GM21825 (cell line): ENCODE data around the gene PAIP1.
"Not testable (repeated sequence)": the region's sequence is repeated elsewhere in the genome, so short reads cannot be mapped to it uniquely, and the experiment has no call there.

Source experiments
- ATAC-seq: cut with Tn5 transposase; IDR thresholded peaks from one replicate; pipeline ENCODE4 v1.9.1; 2021; ENCODE audit warnings: mild to moderate bottlenecking, moderate library complexity; ENCODE audit not compliant: unreplicated experiment

PAIP1 gene

GRCh38 chr5:43556857-43557542 is at the start of gene PAIP1:
PAIP1 (minus strand) TSS chr5:43557077; CDS start chr5:43556846, 231 bp downstream.
- peak; percentile 75 for ATAC-seq

GRCh38 chr5:43606351-43606750 is 49.5 kb upstream of the PAIP1 start:
- ATAC-seq: no peak

- no peak for ATAC-seq
Observed at GRCh38 chr5:43604699-43605098, 47.8 kb upstream of the PAIP1 start.

GRCh38 chr5:43603344-43604217 is 46.7 kb upstream of the PAIP1 start:
- ATAC-seq: peak; percentile 51

- peak; percentile 81 for ATAC-seq
Observed at GRCh38 chr5:43602461-43603343, 45.8 kb upstream of the PAIP1 start, which contains the start of gene NNT. NNT (plus strand) TSS chr5:43603180; CDS start chr5:43609196, 6,016 bp downstream.

GRCh38 chr5:43601454-43602260 is 44.8 kb upstream of the PAIP1 start:
- ATAC-seq: peak; percentile 32

GRCh38 chr5:43598927-43599326 is 42.0 kb upstream of the PAIP1 start:
- ATAC-seq: not testable (repeated sequence)

- ATAC-seq: no peak
Observed at GRCh38 chr5:43592363-43592762, 35.5 kb upstream of the PAIP1 start.

- ATAC-seq: no peak
Observed at GRCh38 chr5:43590700-43591099, 33.8 kb upstream of the PAIP1 start.

GRCh38 chr5:43589310-43589709 is 32.4 kb upstream of the PAIP1 start:
- ATAC-seq: no peak

- no peak for ATAC-seq
Observed at GRCh38 chr5:43588842-43589241, 32.0 kb upstream of the PAIP1 start.

- no peak for ATAC-seq
Observed at GRCh38 chr5:43584166-43584699, 27.4 kb upstream of the PAIP1 start.

- no peak for ATAC-seq
Observed at GRCh38 chr5:43583724-43584123, 26.8 kb upstream of the PAIP1 start.

- ATAC-seq: no peak
Observed at GRCh38 chr5:43582082-43583005, 25.5 kb upstream of the PAIP1 start.

GRCh38 chr5:43581398-43581797 is 24.5 kb upstream of the PAIP1 start:
- ATAC-seq: no peak

- ATAC-seq: not testable (repeated sequence)
Observed at GRCh38 chr5:43580402-43581210, 23.7 kb upstream of the PAIP1 start.

- ATAC-seq: no peak
Observed at GRCh38 chr5:43573058-43573457, 16.2 kb upstream of the PAIP1 start.

- no peak for ATAC-seq
Observed at GRCh38 chr5:43572357-43572756, 15.5 kb upstream of the PAIP1 start.
